HUES48 (cell line): ENCODE measurements around the gene MYO1E.
"Not testable (repeated sequence)": the region's sequence is repeated elsewhere in the genome, so short reads cannot be mapped to it uniquely, and the experiment has no call there.

Experiments
- H3K27ac ChIP-seq: one replicate; pipeline ENCODE4 v1.7.0; 2013; ENCODE audit warnings: low read depth, low read length, inconsistent platforms
- H3K27me3 ChIP-seq: 2 replicates; pipeline ENCODE4 v1.6.1; 2013; ENCODE audit warnings: mild to moderate bottlenecking, low read length; ENCODE audit not compliant: control insufficient read depth, insufficient read depth
- H3K36me3 ChIP-seq: 2 replicates; pipeline ENCODE4 v1.6.1; 2013; ENCODE audit warnings: low read length; ENCODE audit not compliant: control insufficient read depth, insufficient read depth
- H3K4me1 ChIP-seq: 2 replicates; pipeline ENCODE4 v1.6.1; 2013; ENCODE audit warnings: mild to moderate bottlenecking, low read length; ENCODE audit not compliant: control insufficient read depth, insufficient read depth
- H3K4me3 ChIP-seq: 2 replicates; pipeline ENCODE4 v1.5.1; 2013; ENCODE audit warnings: mild to moderate bottlenecking, low read depth, low read length
- H3K9ac ChIP-seq: 2 replicates; pipeline ENCODE4 v1.6.1; 2013; ENCODE audit warnings: mild to moderate bottlenecking, low read depth, low read length, moderate library complexity
- H3K9me3 ChIP-seq: 2 replicates; pipeline ENCODE4 v1.6.1; 2013; ENCODE audit warnings: low read length; ENCODE audit not compliant: control insufficient read depth, insufficient read depth

MYO1E gene

GRCh38 chr15:59401824-59402569, 29.3 kb upstream of the MYO1E start:
- peaks cover 25% of the 10 kb centered on the region for H3K27me3 ChIP-seq
- H3K4me1 ChIP-seq: peaks cover 34% of the 10 kb centered on the region
- peak overlapping the region; percentile 50 for H3K27ac ChIP-seq

GRCh38 chr15:59401051-59401823, 28.6 kb upstream of the MYO1E start:
- H3K36me3 ChIP-seq, H3K9ac ChIP-seq, H3K27ac ChIP-seq, H3K4me3 ChIP-seq, H3K9me3 ChIP-seq: not testable (repeated sequence)
- peaks cover 25% of the 10 kb centered on the region for H3K27me3 ChIP-seq
- peaks cover 34% of the 10 kb centered on the region for H3K4me1 ChIP-seq

More at GRCh38 chr15:59401824-59402569, 29.3 kb upstream of the MYO1E start:
- no peak overlapping the region for H3K9ac ChIP-seq
- peak overlapping the region; percentile 1; the same call in 1 of the 2 replicates for H3K4me3 ChIP-seq
- H3K9me3 ChIP-seq: no peaks in the 10 kb centered on the region
- H3K36me3 ChIP-seq: no peaks in the 10 kb centered on the region

GRCh38 chr15:59400103-59400813, 27.6 kb upstream of the MYO1E start:
- Histone ChIP-seq H3K9me3 (no peaks in the 10 kb centered on the region), H3K4me3 (no peak overlapping the region), H3K27ac (no peak overlapping the region), H3K9ac (no peak overlapping the region), H3K36me3 (no peaks in the 10 kb centered on the region), H3K27me3 (peaks cover 25% of the 10 kb centered on the region), H3K4me1 (peaks cover 34% of the 10 kb centered on the region)

GRCh38 chr15:59399465-59400102, 26.9 kb upstream of the MYO1E start:
- H3K27me3 ChIP-seq: peaks cover 19% of the 10 kb centered on the region
- H3K4me3 ChIP-seq: no peak overlapping the region
- no peak overlapping the region for H3K27ac ChIP-seq
- no peaks in the 10 kb centered on the region for H3K9me3 ChIP-seq
- peaks cover 34% of the 10 kb centered on the region for H3K4me1 ChIP-seq
- H3K9ac ChIP-seq: no peak overlapping the region
- H3K36me3 ChIP-seq: no peaks in the 10 kb centered on the region

GRCh38 chr15:59398220-59398619, 25.5 kb upstream of the MYO1E start:
- no peak overlapping the region for H3K4me3 ChIP-seq

GRCh38 chr15:59396679-59397078, 24.0 kb upstream of the MYO1E start:
- no peak overlapping the region for H3K9ac ChIP-seq
- no peaks in the 10 kb centered on the region for H3K9me3 ChIP-seq

More at GRCh38 chr15:59398220-59398619, 25.5 kb upstream of the MYO1E start:
- Histone ChIP-seq H3K4me1 (peaks cover 29% of the 10 kb centered on the region), H3K9me3 (no peaks in the 10 kb centered on the region), H3K27ac (no peak overlapping the region), H3K36me3 (no peaks in the 10 kb centered on the region), H3K27me3 (peaks cover 16% of the 10 kb centered on the region), H3K9ac (no peak overlapping the region)

GRCh38 chr15:59396211-59396610, 23.5 kb upstream of the MYO1E start:
- Histone ChIP-seq H3K4me3 (no peak overlapping the region), H3K9ac (no peak overlapping the region), H3K4me1 (peaks cover 13% of the 10 kb centered on the region), H3K36me3 (no peaks in the 10 kb centered on the region), H3K27ac (no peak overlapping the region), H3K27me3 (peaks cover 16% of the 10 kb centered on the region), H3K9me3 (no peaks in the 10 kb centered on the region)

More at GRCh38 chr15:59396679-59397078, 24.0 kb upstream of the MYO1E start:
- Histone ChIP-seq H3K27ac (no peak overlapping the region), H3K36me3 (no peaks in the 10 kb centered on the region), H3K4me3 (no peak overlapping the region), H3K27me3 (peaks cover 16% of the 10 kb centered on the region), H3K4me1 (peaks cover 18% of the 10 kb centered on the region)

- Histone ChIP-seq H3K4me1 (no peaks in the 10 kb centered on the region), H3K9ac (no peak overlapping the region), H3K27me3 (peaks cover 2% of the 10 kb centered on the region; the same call in 1 of the 2 replicates), H3K4me3 (no peak overlapping the region), H3K27ac (no peak overlapping the region), H3K36me3 (no peaks in the 10 kb centered on the region), H3K9me3 (no peaks in the 10 kb centered on the region)
Measured at GRCh38 chr15:59394166-59394661, 21.5 kb upstream of the MYO1E start.

GRCh38 chr15:59392299-59392698, 19.6 kb upstream of the MYO1E start:
- H3K4me1 ChIP-seq: no peaks in the 10 kb centered on the region
- no peak overlapping the region for H3K4me3 ChIP-seq
- H3K9ac ChIP-seq: no peak overlapping the region
- H3K27ac ChIP-seq: no peak overlapping the region
- no peaks in the 10 kb centered on the region for H3K9me3 ChIP-seq
- H3K27me3 ChIP-seq: no peaks in the 10 kb centered on the region
- H3K36me3 ChIP-seq: no peaks in the 10 kb centered on the region

GRCh38 chr15:59388670-59389069, 16.0 kb upstream of the MYO1E start:
- H3K9ac ChIP-seq: no peak overlapping the region
- no peaks in the 10 kb centered on the region for H3K9me3 ChIP-seq
- H3K27ac ChIP-seq: no peak overlapping the region
- H3K36me3 ChIP-seq: 0 out of 2 replicates have a peak, but pooled peaks cover 2% of the 10 kb centered on the region
- H3K27me3 ChIP-seq: no peaks in the 10 kb centered on the region
- no peaks in the 10 kb centered on the region for H3K4me1 ChIP-seq
- no peak overlapping the region for H3K4me3 ChIP-seq
